Peyer's patch (tissue), 4 donors: Measurements from ENCODE around the gene B3GALT6.

ENCODE experiments used
- CTCF ChIP-seq, 6 experiments: fragments of 450-650 bp in 4 of 6; fragments of 200-600 bp in 2 of 6; sonication (generic) in 1 of 6; IDR thresholded peaks; one replicate each; pipeline ENCODE4 v1.5.1; 2017 to 2019; ENCODE audit warnings: antibody characterized with exemption in 6 of 6, mild to moderate bottlenecking in 3 of 6, moderate library complexity in 1 of 6
- POLR2A ChIP-seq, 2 donors: fragments of 450-650 bp; IDR thresholded peaks; one replicate each; pipeline ENCODE4 v1.5.1; 2017; ENCODE audit warnings: antibody characterized with exemption in 2 of 2, mild to moderate bottlenecking in 2 of 2, moderate library complexity in 2 of 2

- TF ChIP-seq POLR2A (IDR thresholded peaks at IDR 0.05) (no peak), CTCF (IDR thresholded peaks at IDR 0.05) (no peak)
Observed at GRCh38 chr1:1226566-1227362, 5.3 kb upstream of the B3GALT6 start.
